ENCODE data around the gene ZEB2.

DNA sequence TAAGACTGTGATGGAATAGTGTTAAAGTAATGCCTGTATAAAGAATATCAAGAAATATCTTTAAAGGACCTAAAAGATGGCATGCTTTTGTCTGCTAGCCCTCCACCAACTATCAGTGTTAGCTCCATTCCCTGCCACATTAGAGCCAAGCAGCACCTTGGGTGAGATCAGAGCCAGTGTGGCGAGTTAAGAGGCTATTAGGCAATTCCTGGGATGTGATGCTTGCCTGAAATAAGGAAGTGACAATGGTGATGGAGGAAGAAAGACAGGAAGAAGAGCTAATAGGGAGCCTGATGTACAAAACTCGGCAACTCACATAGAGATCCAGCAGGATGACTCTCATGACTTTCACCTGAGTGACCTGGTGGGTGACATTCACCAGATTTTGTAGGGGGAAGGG is 143.5 kb downstream of the ZEB2 start:
- TF ChIP-seq, protein P1, sequence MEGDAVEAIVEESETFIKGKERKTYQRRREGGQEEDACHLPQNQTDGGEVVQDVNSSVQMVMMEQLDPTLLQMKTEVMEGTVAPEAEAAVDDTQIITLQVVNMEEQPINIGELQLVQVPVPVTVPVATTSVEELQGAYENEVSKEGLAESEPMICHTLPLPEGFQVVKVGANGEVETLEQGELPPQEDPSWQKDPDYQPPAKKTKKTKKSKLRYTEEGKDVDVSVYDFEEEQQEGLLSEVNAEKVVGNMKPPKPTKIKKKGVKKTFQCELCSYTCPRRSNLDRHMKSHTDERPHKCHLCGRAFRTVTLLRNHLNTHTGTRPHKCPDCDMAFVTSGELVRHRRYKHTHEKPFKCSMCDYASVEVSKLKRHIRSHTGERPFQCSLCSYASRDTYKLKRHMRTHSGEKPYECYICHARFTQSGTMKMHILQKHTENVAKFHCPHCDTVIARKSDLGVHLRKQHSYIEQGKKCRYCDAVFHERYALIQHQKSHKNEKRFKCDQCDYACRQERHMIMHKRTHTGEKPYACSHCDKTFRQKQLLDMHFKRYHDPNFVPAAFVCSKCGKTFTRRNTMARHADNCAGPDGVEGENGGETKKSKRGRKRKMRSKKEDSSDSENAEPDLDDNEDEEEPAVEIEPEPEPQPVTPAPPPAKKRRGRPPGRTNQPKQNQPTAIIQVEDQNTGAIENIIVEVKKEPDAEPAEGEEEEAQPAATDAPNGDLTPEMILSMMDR (IDR thresholded peaks at IDR 0.05; ENCODE audit: low read depth, low read length, poor library complexity, severe bottlenecking) = no peak
- TF ChIP-seq EZH2phosphoT487 (IDR thresholded peaks at IDR 0.05; ENCODE audit: borderline replicate concordance, low read length) = no peak
